K562 (cell line): ENCODE data around the gene XYLB. TPM values are rescaled to one million over a fixed set of nuclear protein-coding genes. Genes with fewer than 3 reads are reported as not detected.
"Not testable (repeated sequence)": the region's sequence is repeated elsewhere in the genome, so short reads cannot be mapped to it uniquely, and the experiment has no call there.

Source experiments
- ATAC-seq: fragments of 200-7000 bp; cut with Tn5 transposase; 3 replicates; pipeline ENCODE4 v1.9.1; 2020; ENCODE audit warnings: moderate library complexity
- BruUV-seq: library from RNA; stranded (reverse); fragments of 400-500 nt; replicated peaks from 2 replicates; lab custom pipeline; 2021; lab: Mats Ljungman, UMichigan
- CTCF ChIA-PET: fragments of 300-600 bp; formaldehyde crosslinking; extraction: SDS; loops from one replicate; lab custom pipeline; 2021; ENCODE audit warnings: low intra/inter-chr PET ratio; lab: Yijun Ruan, JAX
- POLR2A ChIA-PET: fragments of 300-600, 350-650 bp; sonication (Branson Sonifier 250); formaldehyde crosslinking; extraction: SDS; loops from one replicate; lab custom pipeline; 2021; ENCODE audit warnings: antibody characterized with exemption, inconsistent platforms; lab: Yijun Ruan, JAX
- DNase-seq, 4 experiments: peaks; one replicate each; pipeline versions ENCODE4 v3.0.0 to v3.0.0-alpha.2; 2011 to 2018; ENCODE audit warnings: low spot score in 3 of 4, mixed read lengths in 3 of 4; ENCODE audit errors: extremely low read depth in 1 of 4
- FAIRE-seq: peaks from 2 replicates; lab custom pipeline; 2011; peaks lifted over from hg19 to GRCh38; lab: Jason Lieb, UNC
- H2AFZ ChIP-seq: 2 replicates; pipeline ENCODE4 v1.6.0; 2011; ENCODE audit warnings: low read depth, low read length, control low read depth, inconsistent platforms
- H3K27ac ChIP-seq: fragments of 200-600 bp; 3 replicates; pipeline ENCODE4 v1.8.0; 2011; ENCODE audit warnings: low read depth, mild to moderate bottlenecking, control low read depth, inconsistent platforms, low read length, moderate library complexity, mixed read lengths; ENCODE audit errors: extremely low read depth
- H3K27me3 ChIP-seq, 2 experiments: fragments of 300-600 bp in 1 of 2; 2 replicates in 1 of 2; 3 replicates in 1 of 2; pipeline versions ENCODE4 v1.6.0 to v1.8.0; 2011; ENCODE audit warnings: inconsistent platforms in 2 of 2, low read length in 2 of 2, mild to moderate bottlenecking in 1 of 2, mixed read lengths in 1 of 2, moderate library complexity in 1 of 2; ENCODE audit not compliant: control insufficient read depth in 2 of 2, insufficient read depth in 2 of 2
- H3K36me3 ChIP-seq: fragments of 300-600 bp; 3 replicates; pipeline ENCODE4 v1.8.0; 2011; ENCODE audit warnings: mild to moderate bottlenecking, low read length, inconsistent platforms; ENCODE audit not compliant: control insufficient read depth, insufficient read depth
- H3K4me1 ChIP-seq, 2 experiments: fragments of 200-600 bp in 1 of 2; replicated peaks in 1 of 2; 2 replicates in 1 of 2; 3 replicates in 1 of 2; pipeline versions ENCODE4 v1.5.1 to v1.8.0; 2011; ENCODE audit warnings: inconsistent platforms in 2 of 2, low read length in 2 of 2, mild to moderate bottlenecking in 1 of 2, mixed read lengths in 1 of 2, moderate library complexity in 1 of 2; ENCODE audit not compliant: control insufficient read depth in 2 of 2, insufficient read depth in 2 of 2
- H3K4me2 ChIP-seq: 2 replicates; pipeline ENCODE4 v1.6.1; 2011; ENCODE audit warnings: low read length, control low read depth, inconsistent platforms, mixed read lengths; ENCODE audit not compliant: insufficient read depth
- H3K4me3 ChIP-seq: fragments of 200-600 bp; sonication (generic), shearing (Covaris generic); 2 replicates; pipeline ENCODE4 v1.5.1; 2016; ENCODE audit warnings: control low read depth, inconsistent platforms
- H3K79me2 ChIP-seq: fragments of 200-600 bp; 3 replicates; pipeline ENCODE4 v1.8.0; 2011; ENCODE audit warnings: low read length, inconsistent platforms; ENCODE audit not compliant: control insufficient read depth, insufficient read depth
- H3K9ac ChIP-seq, 2 experiments: 2 replicates each; pipeline versions ENCODE4 v1.6.0 to v1.6.1; 2011; ENCODE audit warnings: low read depth in 2 of 2, low read length in 2 of 2, control low read depth in 1 of 2, inconsistent platforms in 1 of 2, mild to moderate bottlenecking in 1 of 2, mixed read lengths in 1 of 2; ENCODE audit not compliant: insufficient read depth in 1 of 2
- H3K9me1 ChIP-seq: one replicate; pipeline ENCODE4 v1.6.0; 2011; ENCODE audit warnings: inconsistent platforms, mild to moderate bottlenecking, low read length, moderate library complexity; ENCODE audit not compliant: control insufficient read depth, insufficient read depth
- H3K9me3 ChIP-seq: replicated peaks from 2 replicates; pipeline ENCODE4 v1.5.1; 2011; ENCODE audit warnings: low read depth, low read length, inconsistent platforms; ENCODE audit not compliant: control insufficient read depth, insufficient read depth
- H4K20me1 ChIP-seq: replicated peaks from 2 replicates; pipeline ENCODE4 v1.6.1; 2011; ENCODE audit warnings: low read length, inconsistent platforms, mixed read lengths; ENCODE audit not compliant: control insufficient read depth, insufficient read depth
- ATF3 ChIP-seq, 2 experiments: fragments of 450-650 bp in 1 of 2; sonication (generic) in 1 of 2; formaldehyde crosslinking in 1 of 2; IDR thresholded peaks in 1 of 2; conservative IDR thresholded peaks in 1 of 2; 2 replicates each; pipeline versions ENCODE4 v1.6.1 to v1.8.1; 2016 to 2023; ENCODE audit warnings: mild to moderate bottlenecking in 2 of 2, moderate library complexity in 2 of 2, inconsistent platforms in 1 of 2, missing genetic modification reagents in 1 of 2
- CBX1 ChIP-seq: sonication (generic); IDR thresholded peaks from 2 replicates; pipeline ENCODE4 v1.6.1; 2016; ENCODE audit warnings: antibody characterized with exemption, low read depth, mild to moderate bottlenecking
- CBX3 ChIP-seq, 2 experiments: IDR thresholded peaks; 1 replicate in 1 of 2; 2 replicates in 1 of 2; pipeline ENCODE4 v1.6.1; 2012; ENCODE audit warnings: inconsistent platforms in 2 of 2, low read length in 2 of 2, borderline replicate concordance in 1 of 2, control low read depth in 1 of 2
- CEBPG ChIP-seq, 3 experiments: fragments of 200-800 bp in 1 of 3; sonication (Bioruptor generic) in 1 of 3; sonication (generic) in 1 of 3; formaldehyde crosslinking in 1 of 3; IDR thresholded peaks in 2 of 3; conservative IDR thresholded peaks in 1 of 3; 2 replicates each; pipeline versions ENCODE4 v1.6.1 to v1.8.0; 2016 to 2022; ENCODE audit warnings: missing compliant biosample characterization in 2 of 3, missing genetic modification characterization in 2 of 3, mild to moderate bottlenecking in 1 of 3, missing genetic modification reagents in 1 of 3
- TEAD4 ChIP-seq, 2 experiments: sonication (generic) in 1 of 2; formaldehyde crosslinking in 1 of 2; IDR thresholded peaks; 2 replicates each; pipeline versions ENCODE4 v1.6.1 to v1.8.0; 2012 to 2022; ENCODE audit warnings: borderline replicate concordance in 1 of 2, inconsistent platforms in 1 of 2, low read length in 1 of 2, mild to moderate bottlenecking in 1 of 2, missing genetic modification reagents in 1 of 2
- ZEB2 ChIP-seq: fragments of 450-650 bp; IDR thresholded peaks from 2 replicates; pipeline ENCODE4 v1.6.1; 2016
- ZFP36 ChIP-seq: fragments of 150-350 bp; IDR thresholded peaks from 2 replicates; pipeline ENCODE4 v1.6.1; 2018; ENCODE audit warnings: low read length, low read depth; ENCODE audit not compliant: partially characterized antibody
- ZNF280B ChIP-seq: fragments of 250-450 bp; sonication (Bioruptor Pico); IDR thresholded peaks from 2 replicates; pipeline ENCODE4 v1.5.1; 2021; ENCODE audit warnings: mild to moderate bottlenecking
- WGBS: fragments of 100-300 bp; shearing (Covaris generic); methylation state at CpG from one replicate; pipeline ENCODE4 v1.1.6; 2016; ENCODE audit warnings: low coverage, mixed read lengths; ENCODE audit not compliant: insufficient coverage; ENCODE audit errors: missing lambda C conversion rate; 5-methylcytosine and 5-hydroxymethylcytosine counted together
- in situ Hi-C: fragments of 300-500 bp; cut with MboI; formaldehyde crosslinking; loops from 4 replicates; pipeline ENCODE4 v1.15.0; 2018; ENCODE audit warnings: inconsistent platforms, mixed read lengths
- intact Hi-C: fragments of 100-400 bp; cut with micrococcal nuclease; formaldehyde crosslinking; loops from 2 replicates; pipeline ENCODE4 v1.14.2; 2022
- polyA plus RNA-seq, 8 experiments: library from polyadenylated mRNA; depleted of rRNA in 4 of 8; stranded (reverse) in 5 of 8; unstranded in 3 of 8; fragments of >200 nt; fragmentation: Nextera tagmentation in 2 of 8; fragmentation: Illumina TruSeq in 1 of 8; extraction: Ambion mirVana in 2 of 8; extraction: Trizol in 1 of 8; gene quantifications; 2 replicates each; pipeline versions ENCODE4 v1.2.1 to v1.2.3, GENCODE V29; 2011 to 2014; ENCODE audit warnings: inconsistent platforms in 1 of 8, missing spikeins in 1 of 8
- total RNA-seq, 7 experiments: library from RNA; depleted of rRNA in 6 of 7; stranded (reverse); fragments of >200 nt in 6 of 7; fragmentation: Illumina TruSeq in 2 of 7; extraction: Trizol in 2 of 7; gene quantifications; 2 replicates each; pipeline versions ENCODE4 v1.2.1 to v1.2.3, GENCODE V29; 2011 to 2021; ENCODE audit warnings: low replicate concordance in 1 of 7

Gene XYLB
- total and polyA plus RNA-seq, 9 of the 15 experiments (the other 6 are each of a cell fraction or from before 2014, with no cell fraction given): 4.0 to 20.2 (median 13.2) TPM

DNA sequence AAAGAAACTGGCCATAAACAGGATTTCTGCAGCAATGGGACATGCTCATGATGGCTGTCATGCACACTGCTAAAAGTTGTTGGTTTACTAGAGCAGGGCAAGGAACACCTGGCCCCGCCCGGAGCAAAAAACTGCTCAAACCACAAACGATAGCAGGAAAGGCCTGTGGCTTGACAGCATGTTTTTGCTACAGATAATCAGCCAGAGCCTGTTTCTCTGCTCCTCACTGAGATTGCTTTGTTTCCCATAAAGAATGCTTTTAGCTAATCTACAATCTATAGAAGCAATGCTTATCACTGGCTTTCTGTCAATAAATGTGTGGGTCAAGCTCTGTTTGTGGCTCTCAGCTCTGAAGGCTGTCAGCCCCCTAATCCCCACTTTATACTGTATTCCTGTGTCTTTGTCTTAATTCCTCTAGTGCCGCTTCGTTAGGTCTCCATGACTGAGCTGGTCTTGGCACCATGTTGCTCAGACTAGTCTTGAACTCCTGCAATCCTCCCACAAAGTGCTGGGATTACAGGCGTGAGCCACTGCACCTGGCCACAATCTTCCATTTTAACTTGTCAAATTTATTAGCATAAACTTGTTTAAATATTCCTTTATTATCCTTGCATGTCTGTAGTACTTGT is 80.3 kb downstream of the XYLB start:
- BruUV-seq; H3K9me1 ChIP-seq; H3K4me1 ChIP-seq; H3K36me3 ChIP-seq; H3K79me2 ChIP-seq; H3K27me3 ChIP-seq; in situ Hi-C loops; DNase-seq; H3K9ac ChIP-seq; H3K27ac ChIP-seq; H4K20me1 ChIP-seq; H3K4me3 ChIP-seq; intact Hi-C loops; H3K4me2 ChIP-seq; H2AFZ ChIP-seq; H3K9me3 ChIP-seq; TF ChIP-seq TEAD4 (CRISPR knock-in tag; IDR thresholded peaks at IDR 0.05; ENCODE audit: borderline replicate concordance): not testable (repeated sequence)
- 13% methylated on average over 6 of the region's 6 CpGs for WGBS
- FAIRE-seq: peak; percentile 35
- CTCF ChIA-PET: interaction anchor here (0.6 kb wide), 1 partner anchor 789 kb away, joined by 5 read pairs; no protein-coding TSS in a partner anchor
- POLR2A ChIA-PET: interaction anchor here (0.6 kb wide), 1 partner anchor 619 kb away, joined by 3 read pairs; no protein-coding TSS in a partner anchor
- TF ChIP-seq TEAD4 (IDR thresholded peaks at IDR 0.05; ENCODE audit: low read length): peak; percentile 18; the same call in 1 of the 2 replicates
- peak; percentile 32; the same call in 1 of the 3 replicates for ATAC-seq

DNA sequence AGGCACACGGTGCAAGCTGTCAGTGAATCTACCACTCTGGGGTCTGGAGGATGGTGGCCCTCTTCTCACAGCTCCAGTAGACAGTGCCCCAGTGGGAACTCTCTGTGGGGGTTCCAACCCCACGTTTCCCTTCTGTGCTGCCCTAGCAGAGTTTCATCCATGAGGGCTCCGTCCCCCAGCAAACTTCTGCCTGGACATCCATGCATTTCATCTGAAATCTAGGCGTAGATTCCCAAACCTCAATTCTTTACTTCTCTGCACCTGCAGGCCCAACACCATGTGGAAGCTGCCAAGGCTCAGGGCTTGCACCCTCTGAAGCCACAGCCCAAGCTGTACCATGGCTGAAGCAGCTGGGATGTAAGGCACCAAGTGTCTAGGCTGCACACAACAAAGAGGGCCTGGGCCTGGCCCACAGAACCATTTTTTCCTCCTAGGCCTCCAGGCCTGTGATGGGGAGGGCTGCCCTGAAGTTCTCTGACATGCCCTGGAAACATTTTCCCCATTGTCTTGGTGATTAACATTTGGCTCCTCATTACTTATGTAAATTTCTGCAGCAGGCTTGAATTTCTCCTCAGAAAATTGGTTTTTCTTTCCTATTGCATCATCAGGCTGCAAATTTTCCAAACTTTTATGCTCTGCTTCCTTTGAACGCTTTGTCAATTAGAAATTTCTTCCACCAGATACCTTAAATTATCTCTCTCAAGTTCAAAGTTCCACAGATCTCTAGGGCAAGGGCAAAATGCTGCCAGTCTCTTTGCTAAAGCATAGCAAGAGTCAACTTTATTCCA is 86.5 kb downstream of the XYLB start:
- peak in 1 of 4 experiments; percentile 29 for DNase-seq
- H3K36me3 ChIP-seq; H3K79me2 ChIP-seq; FAIRE-seq; POLR2A ChIA-PET; H3K4me1 ChIP-seq; H4K20me1 ChIP-seq; H3K27me3 ChIP-seq; intact Hi-C loops; H3K4me3 ChIP-seq; H2AFZ ChIP-seq; BruUV-seq; ATAC-seq; CTCF ChIA-PET; H3K27ac ChIP-seq; H3K9ac ChIP-seq; in situ Hi-C loops; H3K4me2 ChIP-seq; H3K9me1 ChIP-seq; TF ChIP-seq ATF3 (CRISPR knock-in tag; conservative IDR thresholded peaks at IDR 0.05); CEBPG (CRISPR knock-in tag; IDR thresholded peaks at IDR 0.05): not testable (repeated sequence)
- peaks cover 23% of the 10 kb centered on the region for H3K9me3 ChIP-seq
- WGBS: 62% methylated on average over 5 of the region's 5 CpGs
- TF ChIP-seq ATF3 (IDR thresholded peaks at IDR 0.05): peak; percentile 74
- peak; percentile 61; the same call in 1 of the 2 replicates for TF ChIP-seq ZNF280B (CRISPR knock-in tag)
- TF ChIP-seq ZEB2: 0 out of 2 replicates have a peak, but pooled peaks have one; percentile 37
- peak in 1 of 2 experiments; percentile 97; a peak in 2 of 3 replicates for TF ChIP-seq CBX3 (IDR thresholded peaks at IDR 0.05; ENCODE audit: borderline replicate concordance in 1 of 2, low read length in 2 of 2)
- TF ChIP-seq ZFP36: peak; percentile 74
- peak in 1 of 2 experiments; percentile 71; a peak in 3 of 4 replicates for TF ChIP-seq CEBPG (tag; conservative IDR thresholded peaks at IDR 0.05 in 1 of 2, IDR thresholded peaks at IDR 0.05 in 1 of 2)
- peak; percentile 93 for TF ChIP-seq CBX1
